Fibroblast of peridontal ligament (primary cell): ENCODE measurements around the gene RHBDL1.

ENCODE experiments used
- DNase-seq: peaks from one replicate; pipeline ENCODE4 v3.0.0-alpha.2; 2010; ENCODE audit errors: extremely low read depth

The RHBDL1 gene

DNA sequence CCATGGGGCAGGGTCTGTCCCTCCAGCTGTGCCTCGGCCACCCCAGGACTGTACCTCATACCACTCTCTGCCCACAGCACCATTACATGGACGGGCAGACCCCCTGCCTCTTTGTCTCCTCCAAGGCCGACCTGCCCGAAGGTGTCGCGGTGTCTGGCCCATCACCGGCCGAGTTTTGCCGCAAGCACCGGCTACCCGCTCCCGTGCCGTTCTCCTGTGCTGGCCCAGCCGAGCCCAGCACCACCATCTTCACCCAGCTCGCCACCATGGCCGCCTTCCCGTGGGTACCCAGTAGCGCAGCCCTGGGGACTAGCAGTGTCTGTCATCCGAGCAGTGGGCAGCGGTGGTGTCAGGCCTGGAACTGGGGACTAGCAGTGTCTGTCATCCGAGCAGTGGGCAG lies 2.6 kb upstream of the RHBDL1 start:
- no peak for DNase-seq

DNA sequence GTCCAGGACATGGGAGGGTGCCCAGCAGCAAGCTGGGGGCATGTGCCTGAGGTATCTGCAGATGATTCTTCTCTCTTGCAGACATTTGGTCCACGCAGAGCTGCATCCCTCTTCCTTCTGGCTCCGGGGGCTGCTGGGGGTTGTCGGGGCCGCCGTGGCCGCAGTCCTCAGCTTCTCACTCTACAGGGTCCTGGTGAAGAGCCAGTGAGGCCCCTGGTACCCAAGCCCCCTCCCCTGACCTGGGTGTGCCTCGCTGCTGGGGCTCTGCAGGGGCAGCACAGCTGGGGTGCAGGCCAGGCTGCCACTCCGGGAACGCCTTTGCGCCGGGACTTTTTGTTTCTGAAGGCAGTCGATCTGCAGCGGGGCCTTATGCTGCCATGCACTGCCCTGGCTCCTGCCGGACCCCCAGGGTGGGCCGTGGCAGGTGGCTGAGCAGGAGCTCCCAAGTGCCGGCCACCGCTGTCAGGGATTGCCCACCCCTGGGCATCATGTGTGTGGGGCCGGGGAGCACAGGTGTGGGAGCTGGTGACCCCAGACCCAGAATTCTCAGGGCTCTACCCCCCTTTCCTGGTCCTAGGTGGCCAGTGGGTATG lies 2.0 kb upstream of the RHBDL1 start:
- DNase-seq = no peak

DNA sequence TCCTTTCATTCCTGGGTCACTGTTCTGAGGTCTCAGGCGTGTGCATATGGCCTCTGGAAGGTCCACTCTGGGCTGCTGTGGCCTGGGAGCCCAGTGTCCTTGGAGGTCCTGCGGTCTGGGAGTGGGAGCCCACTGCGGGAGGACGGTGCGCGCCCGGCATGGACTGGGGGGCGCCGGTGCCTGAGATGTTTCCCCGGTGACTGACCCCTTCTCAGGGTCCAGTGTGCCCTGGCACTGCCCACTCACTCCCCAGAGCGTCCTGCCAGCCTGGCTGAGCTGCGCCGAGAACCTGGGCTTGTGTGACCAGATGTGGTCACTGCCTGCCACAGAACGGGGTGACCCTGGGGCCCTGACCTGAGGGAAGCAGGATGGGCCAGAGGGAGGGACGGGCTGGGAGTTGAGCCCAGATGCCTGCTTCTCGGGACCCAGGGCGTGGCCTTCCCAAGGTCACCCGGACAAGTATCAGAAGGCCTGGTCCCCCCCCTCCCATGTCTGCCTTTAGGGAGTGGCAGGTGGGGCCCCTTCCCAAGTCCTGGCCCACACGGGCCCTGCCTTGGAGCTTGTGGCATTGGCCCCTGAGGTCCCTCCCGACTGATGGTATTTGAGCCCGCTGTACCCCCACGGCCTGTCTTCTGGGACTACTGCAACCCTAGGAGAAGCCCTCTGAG lies 1.1 kb upstream of the RHBDL1 start:
- no peak for DNase-seq

DNA sequence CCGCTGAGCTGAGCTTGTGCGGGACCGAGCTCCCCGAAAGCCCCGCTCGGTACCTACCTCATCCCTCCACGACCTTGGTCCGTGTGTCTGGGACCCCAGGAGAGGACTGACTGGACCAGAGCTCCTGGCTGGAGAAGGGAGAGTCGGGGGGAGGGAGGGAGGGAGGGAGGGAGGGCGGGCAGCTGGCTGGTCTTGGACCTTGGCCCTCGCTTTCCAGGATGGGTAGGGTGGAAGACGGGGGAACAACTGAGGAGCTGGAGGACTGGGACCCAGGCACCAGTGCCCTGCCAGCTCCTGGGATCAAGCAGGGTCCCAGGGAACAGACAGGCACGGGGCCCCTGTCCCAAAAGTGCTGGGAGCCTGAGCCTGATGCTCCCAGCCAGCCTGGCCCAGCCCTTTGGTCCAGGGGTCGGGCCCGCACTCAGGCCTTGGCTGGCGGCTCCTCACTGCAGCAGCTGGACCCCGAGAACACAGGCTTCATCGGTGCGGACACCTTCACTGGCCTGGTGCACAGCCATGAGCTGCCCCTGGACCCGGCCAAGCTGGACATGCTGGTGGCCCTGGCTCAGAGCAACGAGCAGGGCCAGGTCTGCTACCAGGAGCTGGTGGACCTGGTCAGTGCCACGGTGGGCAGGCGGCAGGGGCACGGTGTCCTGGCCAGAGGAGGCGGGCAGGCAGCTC lies 553 bp downstream of the RHBDL1 start:
- DNase-seq = no peak

DNA sequence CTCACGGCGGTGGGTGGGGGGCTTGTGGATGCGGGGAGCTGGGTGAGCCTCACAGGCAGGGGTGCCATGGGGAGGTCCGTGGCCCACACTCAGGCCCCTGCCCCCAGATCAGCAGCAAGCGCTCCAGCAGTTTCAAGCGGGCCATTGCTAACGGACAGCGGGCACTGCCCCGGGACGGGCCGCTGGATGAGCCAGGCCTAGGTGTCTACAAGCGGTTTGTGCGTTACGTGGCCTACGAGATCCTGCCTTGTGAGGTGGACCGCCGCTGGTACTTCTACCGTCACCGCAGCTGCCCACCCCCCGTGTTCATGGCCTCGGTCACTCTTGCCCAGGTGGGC lies 1.1 kb downstream of the RHBDL1 start:
- DNase-seq = no peak

DNA sequence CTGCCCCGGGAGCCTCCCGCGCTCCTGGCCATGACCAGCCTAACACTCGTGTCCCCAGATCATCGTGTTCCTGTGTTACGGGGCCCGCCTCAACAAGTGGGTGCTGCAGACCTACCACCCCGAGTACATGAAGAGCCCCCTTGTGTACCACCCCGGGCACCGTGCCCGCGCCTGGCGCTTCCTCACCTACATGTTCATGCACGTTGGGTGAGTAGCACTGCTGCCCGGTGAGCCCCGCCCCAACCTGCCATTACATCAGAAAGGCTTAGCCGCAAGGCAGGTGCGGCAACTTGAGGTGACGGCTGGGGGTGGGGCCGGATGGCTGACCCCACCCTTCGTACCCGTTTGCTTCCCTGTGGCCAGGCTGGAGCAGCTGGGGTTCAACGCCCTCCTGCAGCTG lies 1.4 kb downstream of the RHBDL1 start:
- no peak for DNase-seq

DNA sequence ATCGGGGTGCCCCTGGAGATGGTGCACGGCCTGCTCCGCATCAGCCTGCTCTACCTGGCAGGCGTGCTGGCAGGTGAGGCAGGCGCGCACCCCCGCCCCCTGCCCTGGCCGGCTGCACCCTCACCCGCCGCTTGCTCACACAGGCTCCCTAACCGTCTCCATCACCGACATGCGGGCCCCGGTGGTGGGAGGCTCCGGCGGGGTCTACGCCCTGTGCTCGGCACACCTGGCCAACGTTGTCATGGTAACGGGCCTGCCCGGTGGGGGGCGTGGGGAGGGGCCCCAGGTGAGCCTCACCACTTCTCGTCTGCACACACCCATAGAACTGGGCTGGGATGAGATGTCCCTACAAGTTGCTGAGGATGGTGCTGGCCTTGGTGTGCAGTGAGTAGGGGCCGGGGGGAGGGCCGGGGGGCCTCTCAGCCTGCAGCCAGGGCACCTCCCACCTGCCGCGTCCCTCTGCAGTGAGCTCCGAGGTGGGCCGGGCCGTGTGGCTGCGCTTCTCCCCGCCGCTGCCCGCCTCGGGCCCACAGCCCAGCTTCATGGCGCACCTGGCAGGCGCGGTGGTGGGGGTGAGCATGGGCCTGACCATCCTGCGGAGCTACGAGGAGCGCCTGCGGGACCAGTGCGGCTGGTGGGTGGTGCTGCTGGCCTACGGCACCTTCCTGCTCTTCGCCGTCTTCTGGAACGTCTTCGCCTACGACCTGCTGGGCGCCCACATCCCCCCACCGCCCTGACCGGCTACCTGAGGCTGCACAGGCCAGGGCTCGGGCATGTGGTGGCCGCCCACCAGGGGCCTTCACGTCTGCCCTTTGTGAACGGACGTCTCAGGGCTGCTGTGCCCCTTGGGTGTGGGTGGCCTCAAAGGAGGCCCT lies 2.1 kb downstream of the RHBDL1 start:
- no peak for DNase-seq

DNA sequence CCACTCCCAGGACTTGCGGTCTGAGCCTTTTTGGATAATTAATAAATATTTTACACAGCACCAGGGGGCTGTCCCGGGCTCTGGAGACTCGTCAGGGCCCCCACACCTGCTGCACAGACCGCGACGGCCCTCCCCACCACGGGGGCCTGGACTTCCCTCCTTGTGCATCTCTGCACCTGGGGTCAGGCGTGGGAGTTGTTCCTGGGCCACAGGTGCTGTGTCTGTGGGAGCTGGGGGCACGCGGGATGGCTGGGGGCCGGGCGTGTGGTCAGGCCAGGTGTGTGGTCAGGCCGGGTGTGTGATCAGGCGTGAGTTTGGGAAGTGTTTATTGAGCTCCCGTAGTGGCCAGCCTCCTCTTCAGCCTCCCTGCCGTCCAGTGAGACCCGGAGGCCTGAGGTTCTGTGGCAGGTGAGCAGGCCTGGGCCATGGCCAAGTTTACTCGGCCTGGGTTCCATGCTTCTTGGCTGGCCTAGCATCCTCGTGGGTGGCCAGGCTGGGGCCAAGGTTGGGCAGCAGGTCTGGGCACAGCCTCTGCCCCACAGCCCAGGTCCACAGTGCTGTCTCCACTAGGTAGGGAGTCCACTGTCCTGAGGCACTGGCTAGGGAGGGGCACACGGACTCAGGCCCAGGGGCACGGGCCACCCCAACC lies 2.9 kb downstream of the RHBDL1 start:
- DNase-seq = no peak

DNA sequence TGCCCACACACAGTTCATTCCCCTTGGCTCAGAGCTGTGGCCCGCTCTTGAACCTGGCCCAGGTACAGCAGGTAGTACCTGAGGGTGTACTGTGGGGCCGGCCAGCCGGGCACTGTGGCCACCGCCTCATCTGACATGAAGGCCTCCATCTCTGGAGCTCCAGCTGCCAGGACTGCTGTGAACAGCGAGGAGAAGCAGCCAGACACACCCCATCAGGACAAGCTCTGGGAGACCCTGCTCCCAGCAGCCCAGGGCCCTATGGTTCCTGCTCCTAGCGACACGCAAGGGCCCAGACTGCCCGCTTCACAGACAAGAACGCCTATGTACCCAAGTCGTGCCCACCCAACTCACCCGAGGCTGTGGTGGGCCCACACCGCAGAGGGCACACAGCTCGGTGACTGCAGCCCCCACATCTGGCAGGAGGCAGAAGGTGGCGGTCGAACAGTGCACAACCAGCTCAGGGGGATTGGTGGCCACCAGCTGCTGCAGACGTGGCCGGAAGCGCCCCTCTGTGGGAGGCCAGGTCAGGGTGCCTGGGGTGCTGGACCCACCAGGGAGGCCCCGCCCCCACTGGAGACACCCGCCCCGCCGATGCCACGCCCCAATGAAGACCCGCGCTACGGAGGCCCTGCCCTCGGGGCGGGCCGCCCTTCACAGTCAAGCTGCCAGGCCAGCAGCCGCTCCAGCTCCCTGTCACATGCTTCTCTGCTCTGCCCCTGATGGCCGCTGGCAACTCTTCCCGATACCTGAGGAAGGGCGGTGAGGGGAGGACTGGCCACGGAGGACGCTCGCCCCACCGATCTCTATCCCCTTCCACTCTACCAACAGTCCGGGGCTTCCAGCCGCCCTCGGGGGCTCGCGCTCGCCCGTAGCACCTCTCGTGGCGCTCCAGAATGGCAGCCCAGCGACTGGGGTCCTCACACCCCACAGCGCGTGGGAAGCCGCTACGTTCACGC lies 3.7 kb downstream of the RHBDL1 start:
- DNase-seq = peak; percentile 44

DNA sequence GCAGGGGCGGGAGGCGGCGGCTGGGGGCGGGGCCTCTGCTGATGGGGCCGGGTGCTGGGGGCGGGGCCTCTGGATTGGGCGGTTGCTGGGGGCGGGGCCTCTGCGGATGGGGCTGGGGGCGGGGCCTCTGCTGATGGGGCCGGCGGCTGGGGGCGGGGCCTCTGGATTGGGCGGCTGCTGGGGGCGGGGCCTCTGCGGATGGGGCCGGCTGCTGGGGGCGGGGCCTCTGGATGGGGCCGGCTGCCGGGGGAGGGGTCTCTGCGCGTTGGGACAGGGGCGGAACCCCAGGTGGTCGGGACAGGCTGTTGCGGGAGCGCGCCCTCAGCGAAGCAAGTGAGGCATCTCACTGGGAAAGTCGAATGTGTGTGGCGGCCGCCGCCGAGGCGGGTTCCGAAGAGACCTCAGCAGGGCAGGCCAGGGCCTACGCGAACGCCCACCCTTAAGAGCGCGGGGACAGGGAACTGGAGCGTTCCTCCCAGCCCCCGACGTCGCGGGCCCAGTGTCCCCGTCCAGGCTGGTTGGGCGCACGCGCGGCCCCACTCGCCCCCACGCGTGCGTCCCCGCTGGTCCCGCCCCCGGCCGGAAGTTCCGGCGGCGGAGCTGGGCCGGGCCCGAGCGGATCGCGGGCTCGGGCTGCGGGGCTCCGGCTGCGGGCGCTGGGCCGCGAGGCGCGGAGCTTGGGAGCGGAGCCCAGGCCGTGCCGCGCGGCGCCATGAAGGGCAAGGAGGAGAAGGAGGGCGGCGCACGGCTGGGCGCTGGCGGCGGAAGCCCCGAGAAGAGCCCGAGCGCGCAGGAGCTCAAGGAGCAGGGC lies 4.5 kb downstream of the RHBDL1 start, which contains the start of gene STUB1:
Gene STUB1 (plus strand): TSS at position 597 of the 811 bp plus-strand sequence. CDS start 116 bp downstream, at position 713.
- peak; percentile 75 for DNase-seq

DNA sequence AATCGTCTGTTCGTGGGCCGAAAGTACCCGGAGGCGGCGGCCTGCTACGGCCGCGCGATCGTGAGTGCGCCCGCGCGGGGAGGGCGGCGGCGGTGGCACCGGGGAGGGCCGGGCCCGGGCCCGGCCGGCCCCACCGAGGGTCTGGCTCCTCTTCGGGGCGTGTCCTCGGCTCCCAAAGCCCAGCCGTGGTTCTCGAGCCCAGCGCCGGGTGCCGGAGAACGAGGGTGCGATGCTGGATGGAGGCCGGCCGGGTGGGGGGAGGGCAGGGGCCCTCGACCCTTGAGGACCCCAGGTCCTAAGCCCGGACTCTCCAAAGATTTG lies 5.1 kb downstream of the RHBDL1 start:
- DNase-seq = no peak

DNA sequence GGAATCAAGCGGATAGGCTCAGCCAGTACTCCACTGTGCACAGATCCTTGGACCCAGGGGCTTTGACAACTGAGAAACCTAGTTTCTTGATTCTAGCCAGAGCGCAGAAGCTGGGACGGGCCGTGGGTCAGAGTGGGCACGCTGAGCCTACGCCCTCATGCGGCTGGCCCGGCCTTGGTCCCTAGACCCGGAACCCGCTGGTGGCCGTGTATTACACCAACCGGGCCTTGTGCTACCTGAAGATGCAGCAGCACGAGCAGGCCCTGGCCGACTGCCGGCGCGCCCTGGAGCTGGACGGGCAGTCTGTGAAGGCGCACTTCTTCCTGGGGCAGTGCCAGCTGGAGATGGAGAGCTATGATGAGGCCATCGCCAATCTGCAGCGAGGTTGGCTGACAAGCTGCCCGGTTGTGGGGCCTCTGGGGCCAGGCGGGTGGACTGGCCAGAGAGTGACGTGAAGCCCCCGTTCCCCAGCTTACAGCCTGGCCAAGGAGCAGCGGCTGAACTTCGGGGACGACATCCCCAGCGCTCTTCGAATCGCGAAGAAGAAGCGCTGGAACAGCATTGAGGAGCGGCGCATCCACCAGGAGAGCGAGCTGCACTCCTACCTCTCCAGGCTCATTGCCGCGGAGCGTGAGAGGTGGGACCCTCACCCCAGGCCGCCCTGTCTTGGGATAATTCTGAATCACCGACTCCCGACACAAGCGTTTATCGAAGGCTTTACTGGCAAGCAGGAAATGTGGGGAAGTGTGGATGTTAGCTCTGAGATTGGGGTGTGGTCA lies 5.7 kb downstream of the RHBDL1 start:
- peak; percentile 53 for DNase-seq

DNA sequence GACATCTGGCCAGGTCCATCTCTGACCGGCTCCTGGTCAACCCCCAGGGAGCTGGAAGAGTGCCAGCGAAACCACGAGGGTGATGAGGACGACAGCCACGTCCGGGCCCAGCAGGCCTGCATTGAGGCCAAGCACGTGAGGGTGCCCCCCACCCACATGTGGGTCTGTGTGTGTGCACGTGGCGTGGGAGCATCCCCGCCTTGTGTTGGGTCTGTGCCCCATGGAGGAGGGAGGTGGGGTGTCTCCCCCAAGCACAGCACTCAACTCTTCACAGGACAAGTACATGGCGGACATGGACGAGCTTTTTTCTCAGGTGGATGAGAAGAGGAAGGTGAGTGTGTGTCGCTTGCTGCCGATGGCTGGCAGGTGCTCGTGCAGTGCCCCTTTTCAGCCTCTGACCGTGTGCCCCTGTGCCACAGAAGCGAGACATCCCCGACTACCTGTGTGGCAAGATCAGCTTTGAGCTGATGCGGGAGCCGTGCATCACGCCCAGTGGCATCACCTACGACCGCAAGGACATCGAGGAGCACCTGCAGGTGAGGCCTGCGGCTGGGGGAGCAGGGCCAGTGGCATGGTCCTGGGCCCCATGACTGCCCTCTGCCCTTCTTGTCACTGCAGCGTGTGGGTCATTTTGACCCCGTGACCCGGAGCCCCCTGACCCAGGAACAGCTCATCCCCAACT lies 6.4 kb downstream of the RHBDL1 start:
- no peak for DNase-seq

DNA sequence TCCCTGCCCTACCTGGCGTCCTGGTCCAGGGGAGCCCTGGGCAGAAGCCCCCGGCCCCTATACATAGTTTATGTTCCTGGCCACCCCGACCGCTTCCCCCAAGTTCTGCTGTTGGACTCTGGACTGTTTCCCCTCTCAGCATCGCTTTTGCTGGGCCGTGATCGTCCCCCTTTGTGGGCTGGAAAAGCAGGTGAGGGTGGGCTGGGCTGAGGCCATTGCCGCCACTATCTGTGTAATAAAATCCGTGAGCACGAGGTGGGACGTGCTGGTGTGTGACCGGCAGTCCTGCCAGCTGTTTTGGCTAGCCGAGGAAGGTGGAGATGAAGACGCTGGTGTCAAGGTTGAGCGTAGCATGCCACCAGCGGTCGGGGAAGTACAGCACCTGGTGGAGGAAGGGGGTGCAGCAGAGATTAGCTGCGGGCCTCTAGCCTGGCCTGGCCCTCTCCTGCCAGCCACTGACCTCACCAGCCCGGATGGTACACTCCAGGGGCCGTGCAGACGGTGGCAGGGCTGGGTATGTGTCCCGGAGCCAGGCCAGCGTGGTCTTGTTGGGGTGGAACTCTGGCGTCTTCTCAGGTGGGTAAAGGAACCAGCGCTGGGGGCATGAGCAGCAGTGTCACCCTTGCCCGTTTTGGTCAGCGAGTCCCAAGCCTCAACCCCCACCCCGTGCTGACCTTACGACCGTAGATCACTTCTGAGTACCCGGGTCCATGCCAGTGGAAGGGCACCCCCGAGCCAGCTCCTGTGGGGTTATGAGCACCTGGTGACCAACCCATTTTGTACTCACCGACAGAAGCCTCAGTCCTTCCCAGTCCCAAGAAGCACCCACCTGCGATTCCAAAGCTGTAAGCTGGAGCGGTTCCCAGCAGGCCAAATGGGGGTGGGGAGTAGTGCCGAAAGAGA lies 7.3 kb downstream of the RHBDL1 start:
- no peak for DNase-seq

DNA sequence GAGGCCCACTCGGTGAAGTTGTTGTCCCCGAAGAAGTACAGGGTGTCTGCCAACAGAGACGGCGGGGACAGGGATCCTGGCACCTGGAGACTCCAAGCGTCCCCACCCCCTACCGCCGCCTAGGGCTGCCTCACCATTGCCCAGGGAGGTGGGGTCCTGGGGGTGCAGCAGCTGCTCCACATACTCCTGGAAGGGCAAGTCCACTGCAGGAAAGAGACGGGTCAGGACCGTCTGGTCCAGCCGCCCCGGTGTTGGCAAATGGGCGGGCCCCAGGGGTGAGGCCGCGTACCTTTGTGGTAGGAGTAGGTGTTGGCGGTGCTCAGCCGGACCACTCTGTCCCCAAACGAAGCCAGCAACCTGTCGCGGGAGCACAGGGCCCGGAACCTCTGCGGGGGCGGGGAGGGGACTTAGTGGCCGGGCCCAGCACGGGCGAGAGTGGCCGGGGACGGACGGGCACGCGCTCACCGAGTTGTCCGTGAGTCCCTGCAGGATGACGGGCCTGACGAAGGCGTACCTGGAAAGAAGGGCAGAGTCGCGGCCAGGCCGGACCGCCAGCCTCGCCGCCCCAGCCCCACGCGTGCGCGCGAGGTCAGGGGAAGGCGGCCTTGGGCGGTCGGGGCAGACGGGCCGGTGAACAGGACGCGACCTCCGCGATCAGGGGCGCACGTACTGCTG lies 8.1 kb downstream of the RHBDL1 start:
- DNase-seq = no peak

DNA sequence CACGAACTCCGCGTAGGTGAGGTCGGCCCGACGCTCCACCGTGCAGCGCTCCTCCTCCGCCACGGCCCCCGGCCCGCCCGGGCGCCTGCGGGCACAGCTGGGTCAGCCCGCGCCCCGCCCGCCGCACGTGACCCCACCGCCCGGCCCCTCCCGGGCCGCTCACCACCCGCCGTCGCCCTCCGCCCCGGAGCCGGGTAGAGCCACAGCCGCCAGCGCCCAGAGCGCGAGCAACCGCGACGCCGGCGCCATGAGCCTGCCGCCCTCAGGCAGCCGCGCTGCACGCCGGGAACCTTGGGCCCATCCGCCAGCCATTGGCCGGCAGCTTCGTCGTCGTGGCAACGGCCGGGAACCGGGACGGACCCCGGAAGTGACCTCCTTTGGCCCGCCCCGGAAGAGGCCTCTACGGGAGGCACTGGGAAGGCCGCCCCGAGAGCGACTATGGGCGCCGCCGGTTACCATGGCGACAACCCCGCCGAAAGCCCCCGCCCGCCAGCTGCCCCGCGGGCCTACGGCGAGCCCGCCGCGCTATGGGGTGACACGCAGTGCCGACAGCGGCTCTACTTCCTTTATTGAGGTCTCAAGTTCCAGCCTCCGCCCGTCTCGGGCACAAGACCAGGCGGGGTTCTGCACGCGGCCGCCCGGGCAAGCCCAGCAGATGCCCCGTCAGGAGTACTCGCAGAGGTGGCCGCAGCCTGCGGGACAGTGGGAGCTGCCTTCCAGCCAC lies 8.8 kb downstream of the RHBDL1 start, which contains the start of gene JMJD8:
Gene JMJD8 (minus strand): TSS at position 264 of the 724 bp plus-strand sequence. CDS start 15 bp downstream, at position 249.
- DNase-seq = peak; percentile 89
